Activated T-cell treated with anti-CD3 and anti-CD28 coated beads for 24 hours (primary cell): ENCODE data around the gene KIAA1328.

Experiments used
- DNase-seq: peaks from one replicate; pipeline ENCODE4 v3.0.0-alpha.2; 2020; ENCODE audit warnings: low read depth

KIAA1328 gene

GRCh38 chr18:37252854-37253393 lies 424.0 kb downstream of the KIAA1328 start:
- no peak for DNase-seq

GRCh38 chr18:37253394-37254235 lies 424.7 kb downstream of the KIAA1328 start:
- DNase-seq: no peak

GRCh38 chr18:37254236-37254754 lies 425.4 kb downstream of the KIAA1328 start:
- DNase-seq: no peak

GRCh38 chr18:37254973-37255372 lies 426.0 kb downstream of the KIAA1328 start:
- no peak for DNase-seq

GRCh38 chr18:37258131-37258530 lies 429.2 kb downstream of the KIAA1328 start:
- no peak for DNase-seq

- no peak for DNase-seq
Measured at GRCh38 chr18:37258819-37259218, 429.9 kb downstream of the KIAA1328 start.

GRCh38 chr18:37259711-37260110 lies 430.8 kb downstream of the KIAA1328 start:
- no peak for DNase-seq

- DNase-seq: no peak
Measured at GRCh38 chr18:37260367-37261093, 431.6 kb downstream of the KIAA1328 start.

- DNase-seq: no peak
Measured at GRCh38 chr18:37261246-37261840, 432.4 kb downstream of the KIAA1328 start.

- no peak for DNase-seq
Measured at GRCh38 chr18:37261988-37262387, 433.1 kb downstream of the KIAA1328 start.

- DNase-seq: no peak
Measured at GRCh38 chr18:37264956-37265355, 436.0 kb downstream of the KIAA1328 start.

GRCh38 chr18:37265382-37265781 lies 436.5 kb downstream of the KIAA1328 start:
- DNase-seq: no peak

- no peak for DNase-seq
Measured at GRCh38 chr18:37266290-37266689, 437.4 kb downstream of the KIAA1328 start.

- DNase-seq: no peak
Measured at GRCh38 chr18:37270038-37270665, 441.2 kb downstream of the KIAA1328 start.

- no peak for DNase-seq
Measured at GRCh38 chr18:37270666-37271052, 441.7 kb downstream of the KIAA1328 start.

- DNase-seq: no peak
Measured at GRCh38 chr18:37272226-37272625, 443.3 kb downstream of the KIAA1328 start.

- no peak for DNase-seq
Measured at GRCh38 chr18:37272841-37273240, 443.9 kb downstream of the KIAA1328 start.

- DNase-seq: no peak
Measured at GRCh38 chr18:37274309-37275236, 445.6 kb downstream of the KIAA1328 start.

- DNase-seq: no peak
Measured at GRCh38 chr18:37275237-37275741, 446.4 kb downstream of the KIAA1328 start.

- no peak for DNase-seq
Measured at GRCh38 chr18:37276111-37276890, 447.4 kb downstream of the KIAA1328 start.
